HEK293T (cell line): ENCODE data around the gene ABO.

Source experiments
- CTCF ChIA-PET: fragments of 350-600 bp; formaldehyde crosslinking; extraction: SDS; loops from one replicate; lab custom pipeline; 2021; ENCODE audit warnings: antibody characterized with exemption, inconsistent platforms; lab: Yijun Ruan, JAX
- POLR2A ChIA-PET: fragments of 350-600 bp; formaldehyde crosslinking; extraction: SDS; loops from one replicate; lab custom pipeline; 2020; ENCODE audit warnings: antibody characterized with exemption, inconsistent platforms; lab: Yijun Ruan, JAX
- DNase-seq: peaks from one replicate; pipeline ENCODE4 v3.0.0; 2012; ENCODE audit warnings: mixed read lengths; ENCODE audit errors: extremely low spot score
- ARNT ChIP-seq: fragments of 450-650 bp; IDR thresholded peaks from 2 replicates; pipeline ENCODE4 v1.6.1; 2017; ENCODE audit warnings: mild to moderate bottlenecking
- BHLHE40 ChIP-seq: fragments of 450-650 bp; IDR thresholded peaks from 2 replicates; pipeline ENCODE4 v1.6.1; 2016; ENCODE audit warnings: mild to moderate bottlenecking, moderate library complexity, borderline replicate concordance
- CTBP1 ChIP-seq: fragments of 450-650 bp; IDR thresholded peaks from 2 replicates; pipeline ENCODE4 v1.6.1; 2016; ENCODE audit warnings: borderline replicate concordance
- ELF4 ChIP-seq: fragments of 450-650 bp; IDR thresholded peaks from 2 replicates; pipeline ENCODE4 v1.6.1; 2017; ENCODE audit warnings: antibody characterized with exemption
- FOXA1 ChIP-seq: fragments of 450-650 bp; IDR thresholded peaks from 2 replicates; pipeline ENCODE4 v1.6.1; 2016; ENCODE audit warnings: mild to moderate bottlenecking
- FOXK2 ChIP-seq: fragments of 450-650 bp; IDR thresholded peaks from 2 replicates; pipeline ENCODE4 v1.6.1; 2016; ENCODE audit warnings: mild to moderate bottlenecking
- FOXM1 ChIP-seq: fragments of 450-650 bp; IDR thresholded peaks from 2 replicates; pipeline ENCODE4 v1.6.1; 2017; ENCODE audit warnings: mild to moderate bottlenecking, borderline replicate concordance
- HDGF ChIP-seq: fragments of 450-650 bp; IDR thresholded peaks from 2 replicates; pipeline ENCODE4 v1.6.1; 2017; ENCODE audit warnings: antibody characterized with exemption, borderline replicate concordance
- L3MBTL2 ChIP-seq: fragments of 450-650 bp; conservative IDR thresholded peaks from 2 replicates; pipeline ENCODE4 v1.6.1; 2016; ENCODE audit warnings: mild to moderate bottlenecking
- LEF1 ChIP-seq: fragments of 450-650 bp; IDR thresholded peaks from 2 replicates; pipeline ENCODE4 v1.6.1; 2017; ENCODE audit warnings: mild to moderate bottlenecking, borderline replicate concordance
- NFRKB ChIP-seq: fragments of 450-650 bp; IDR thresholded peaks from 2 replicates; pipeline ENCODE4 v1.6.1; 2016; ENCODE audit warnings: mild to moderate bottlenecking, moderate library complexity
- PKNOX1 ChIP-seq: fragments of 450-650 bp; IDR thresholded peaks from 2 replicates; pipeline ENCODE4 v1.6.1; 2016
- SP1 ChIP-seq: fragments of 450-650 bp; IDR thresholded peaks from 2 replicates; pipeline ENCODE4 v1.6.1; 2017
- SUZ12 ChIP-seq: fragments of 450-650 bp; IDR thresholded peaks from 2 replicates; pipeline ENCODE4 v1.6.1; 2016; ENCODE audit warnings: mild to moderate bottlenecking
- TARDBP ChIP-seq: fragments of 450-650 bp; IDR thresholded peaks from 2 replicates; pipeline ENCODE4 v1.6.1; 2016
- ZNF384 ChIP-seq: fragments of 450-650 bp; IDR thresholded peaks from 2 replicates; pipeline ENCODE4 v1.6.1; 2016

Gene ABO

GRCh38 chr9:133242991-133243390 lies 32.0 kb downstream of the ABO start:
- ChIA-PET POLR2A (no interaction called here), CTCF (interaction anchor here (0.7 kb wide), 1 partner anchor 87 kb away, joined by 3 read pairs; no protein-coding TSS in a partner anchor)
- TF ChIP-seq LEF1 = no peak
- TF ChIP-seq BHLHE40 = no peak
- TF ChIP-seq SP1 = no peak
- no peak for TF ChIP-seq ARNT
- no peak for TF ChIP-seq L3MBTL2
- no peak for TF ChIP-seq HDGF
- TF ChIP-seq ELF4 = no peak
- TF ChIP-seq FOXA1 = no peak
- TF ChIP-seq PKNOX1 = no peak
- TF ChIP-seq FOXK2 = no peak
- no peak for TF ChIP-seq NFRKB
- TF ChIP-seq FOXM1 = no peak
- no peak for TF ChIP-seq SUZ12
- no peak for DNase-seq

GRCh38 chr9:133242241-133242640 lies 32.8 kb downstream of the ABO start:
- DNase-seq = no peak
- POLR2A ChIA-PET = no interaction called here
- TF ChIP-seq SP1 = no peak
- TF ChIP-seq SUZ12 = no peak
- TF ChIP-seq LEF1 = no peak
- TF ChIP-seq PKNOX1 = no peak
- TF ChIP-seq ZNF384 = no peak
- TF ChIP-seq HDGF = no peak
- no peak for TF ChIP-seq L3MBTL2
- TF ChIP-seq FOXM1 = no peak
- no peak for TF ChIP-seq TARDBP
- no peak for TF ChIP-seq CTBP1
- no peak for TF ChIP-seq ELF4
- no peak for TF ChIP-seq FOXK2
- TF ChIP-seq BHLHE40 = no peak
- no peak for TF ChIP-seq NFRKB
- no peak for TF ChIP-seq ARNT
- no peak for TF ChIP-seq FOXA1
- CTCF ChIA-PET = interaction anchor here (0.7 kb wide), 1 partner anchor 88 kb away, joined by 3 read pairs; no protein-coding TSS in a partner anchor

GRCh38 chr9:133239533-133240090 lies 35.4 kb downstream of the ABO start:
- POLR2A ChIA-PET = no interaction called here
- TF ChIP-seq ELF4 (no peak), FOXA1 (no peak), TARDBP (no peak), L3MBTL2 (no peak), PKNOX1 (no peak), FOXK2 (no peak), CTBP1 (no peak), ARNT (no peak), LEF1 (no peak), ZNF384 (no peak), NFRKB (no peak), SUZ12 (no peak), SP1 (no peak), HDGF (no peak), BHLHE40 (no peak)
- CTCF ChIA-PET = interaction anchor here (1.2 kb wide), 1 partner anchor 26 kb away, joined by 4 read pairs; no protein-coding TSS in a partner anchor
- no peak for DNase-seq

- CTCF ChIA-PET = interaction anchor here (0.6 to 1.2 kb wide), 5 partner anchors 13 to 95 kb away, joined by 3 to 4 read pairs (median 3); no protein-coding TSS in a partner anchor
- POLR2A ChIA-PET = interaction anchor here (1.2 kb wide), 1 partner anchor 91 kb away, joined by 3 read pairs; no protein-coding TSS in a partner anchor
- no peak for TF ChIP-seq FOXA1
- no peak for TF ChIP-seq NFRKB
- no peak for TF ChIP-seq LEF1
- TF ChIP-seq ZNF384 = no peak
- no peak for TF ChIP-seq HDGF
- no peak for TF ChIP-seq CTBP1
- peak; percentile 92 for DNase-seq
Measured at GRCh38 chr9:133238851-133239532, 36.0 kb downstream of the ABO start.

GRCh38 chr9:133238272-133238850 lies 36.6 kb downstream of the ABO start:
- CTCF ChIA-PET = interaction anchor here (0.6 to 1.2 kb wide), 5 partner anchors 14 to 95 kb away, joined by 3 to 4 read pairs (median 3); no protein-coding TSS in a partner anchor
- TF ChIP-seq FOXK2 (no peak), PKNOX1 (no peak), SUZ12 (no peak), L3MBTL2 (no peak)
- POLR2A ChIA-PET = interaction anchor here (1.2 kb wide), 1 partner anchor 92 kb away, joined by 3 read pairs; no protein-coding TSS in a partner anchor
- DNase-seq = peak; percentile 68
